Lung (tissue), 12 donors: Measurements from ENCODE around the gene PRDM16. TPM values are rescaled to one million over a fixed set of nuclear protein-coding genes. Genes with fewer than 3 reads are reported as not detected.
A peak's percentile ranks its signal among the peaks of the same experiment; 100 is the strongest.

Experiments
- ATAC-seq: fragments of 200-7000 bp; cut with Tn5 transposase; one replicate; pipeline ENCODE4 v1.9.1; 2020; ENCODE audit warnings: moderate number of reproducible peaks; ENCODE audit not compliant: insufficient read depth, low FRiP score
- DNase-seq, 3 donors: peaks; one replicate each; pipeline ENCODE4 v3.0.0-alpha.2; 2013 to 2017
- H3K27ac ChIP-seq, 2 donors: one replicate each; pipeline ENCODE4 v1.5.1; 2013; ENCODE audit warnings: mild to moderate bottlenecking in 2 of 2, moderate library complexity in 2 of 2, control low read depth in 1 of 2, inconsistent platforms in 1 of 2, low read depth in 1 of 2, low read length in 1 of 2
- H3K27me3 ChIP-seq, 3 donors: one replicate each; pipeline ENCODE4 v1.5.1; 2013; ENCODE audit warnings: low read length in 2 of 3; ENCODE audit not compliant: control insufficient read depth in 3 of 3, insufficient read depth in 3 of 3
- H3K36me3 ChIP-seq, 4 donors: one replicate each; pipeline ENCODE4 v1.5.1; 2013; ENCODE audit warnings: low read length in 4 of 4, mild to moderate bottlenecking in 1 of 4, moderate library complexity in 1 of 4; ENCODE audit not compliant: control insufficient read depth in 4 of 4, insufficient read depth in 4 of 4
- H3K4me1 ChIP-seq, 5 donors: one replicate each; pipeline ENCODE4 v1.5.1; 2013; ENCODE audit warnings: low read length in 5 of 5, mild to moderate bottlenecking in 2 of 5, moderate library complexity in 1 of 5; ENCODE audit not compliant: control insufficient read depth in 5 of 5, insufficient read depth in 5 of 5
- H3K4me3 ChIP-seq: one replicate; pipeline ENCODE4 v1.5.1; 2013; ENCODE audit warnings: mild to moderate bottlenecking, control low read depth, moderate library complexity
- H3K9ac ChIP-seq, 2 donors: one replicate each; pipeline ENCODE4 v1.5.1; 2013; ENCODE audit warnings: low read length in 2 of 2, control low read depth in 1 of 2; ENCODE audit not compliant: insufficient read depth in 1 of 2
- H3K9me3 ChIP-seq, 4 donors: one replicate each; pipeline ENCODE4 v1.5.1; 2013; ENCODE audit warnings: low read length in 3 of 4, mild to moderate bottlenecking in 1 of 4, moderate library complexity in 1 of 4; ENCODE audit not compliant: control insufficient read depth in 4 of 4, insufficient read depth in 3 of 4
- WGBS, 2 donors: extraction: QIAGEN DNeasy Blood & Tissue Kit; methylation state at CpG; one replicate each; pipeline ENCODE4 v1.1.7; 2013; 5-methylcytosine and 5-hydroxymethylcytosine counted together
- polyA plus RNA-seq, 2 donors: library from polyadenylated mRNA; stranded (reverse); fragments of 200-250 nt; gene quantifications; one replicate each; pipeline ENCODE4 v1.2.1, GENCODE V29; 2013
- total RNA-seq, 2 donors: library from RNA; depleted of rRNA in 1 of 2; stranded (reverse); fragments of >200 nt in 1 of 2; gene quantifications; one replicate each; pipeline ENCODE4 v1.2.1, GENCODE V29; 2014 to 2021
- TF ChIP-seq, protein P1 (sequence below): IDR thresholded peaks from 2 replicates; pipeline ENCODE4 v1.5.1; 2012; ENCODE audit warnings: mild to moderate bottlenecking; ENCODE audit errors: control extremely low read depth, extremely low read depth
- donor health status: control.
- donor health status: control.
- donor health status: Bipolar disorder and iron deficiency.
- donor health status: healthy.
- donor health status: DM: yes; HTN: yes; CAD: no.

PRDM16 gene
- total and polyA plus RNA-seq, 4 donors = 2.4 to 36.5 (median 13.1) TPM

DNA sequence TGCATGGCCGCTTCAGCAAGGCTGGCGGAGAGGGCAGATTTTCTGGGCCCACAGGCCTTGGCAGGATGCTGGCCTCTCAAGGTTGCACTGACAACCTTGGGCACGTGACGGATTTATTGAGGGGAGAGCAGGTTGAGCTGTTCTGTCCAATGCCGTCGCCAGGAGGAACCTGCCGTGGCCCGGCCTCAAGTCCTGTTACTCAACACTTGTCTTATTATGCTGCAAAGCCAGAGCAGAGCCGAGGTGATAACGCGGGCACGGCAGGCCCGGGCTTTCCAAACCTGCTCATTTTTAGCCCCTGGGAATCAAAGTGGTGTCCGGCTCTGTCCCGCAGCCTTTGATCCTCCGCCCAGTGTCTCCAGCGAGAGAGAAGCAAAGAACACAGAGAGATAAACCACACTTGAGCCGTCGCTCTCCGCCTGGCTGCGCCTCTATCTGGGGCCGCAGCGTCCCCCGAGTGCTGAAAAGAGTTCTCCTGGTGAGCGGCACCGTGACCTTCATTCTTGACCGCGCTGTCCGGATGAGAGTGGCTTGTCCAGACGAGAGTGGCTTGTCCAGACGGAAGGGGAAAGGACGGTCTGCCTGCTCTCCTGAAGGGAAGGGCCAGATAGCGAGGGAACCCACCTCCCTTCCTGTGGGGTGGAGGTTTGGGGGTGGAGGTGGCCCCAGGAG is 223.2 kb downstream of the PRDM16 start:
- 70 to 79% methylated on average over 33 of the region's 33 CpGs for WGBS, 2 donors
- Histone ChIP-seq H3K4me1 (peaks cover 0 to 26% (median 2%) of the 10 kb centered on the region in 5 donors), H3K27me3 (no peaks in the 10 kb centered on the region), H3K9ac (no peak overlapping the region), H3K4me3 (no peak overlapping the region), H3K9me3 (no peaks in the 10 kb centered on the region), H3K27ac (peak overlapping the region in 1 of 2 donors; percentile 64), H3K36me3 (no peaks in the 10 kb centered on the region)
- ATAC-seq (no peak), DNase-seq (peak; percentile 13 to 52 (median 27))
- TF ChIP-seq, protein P1, sequence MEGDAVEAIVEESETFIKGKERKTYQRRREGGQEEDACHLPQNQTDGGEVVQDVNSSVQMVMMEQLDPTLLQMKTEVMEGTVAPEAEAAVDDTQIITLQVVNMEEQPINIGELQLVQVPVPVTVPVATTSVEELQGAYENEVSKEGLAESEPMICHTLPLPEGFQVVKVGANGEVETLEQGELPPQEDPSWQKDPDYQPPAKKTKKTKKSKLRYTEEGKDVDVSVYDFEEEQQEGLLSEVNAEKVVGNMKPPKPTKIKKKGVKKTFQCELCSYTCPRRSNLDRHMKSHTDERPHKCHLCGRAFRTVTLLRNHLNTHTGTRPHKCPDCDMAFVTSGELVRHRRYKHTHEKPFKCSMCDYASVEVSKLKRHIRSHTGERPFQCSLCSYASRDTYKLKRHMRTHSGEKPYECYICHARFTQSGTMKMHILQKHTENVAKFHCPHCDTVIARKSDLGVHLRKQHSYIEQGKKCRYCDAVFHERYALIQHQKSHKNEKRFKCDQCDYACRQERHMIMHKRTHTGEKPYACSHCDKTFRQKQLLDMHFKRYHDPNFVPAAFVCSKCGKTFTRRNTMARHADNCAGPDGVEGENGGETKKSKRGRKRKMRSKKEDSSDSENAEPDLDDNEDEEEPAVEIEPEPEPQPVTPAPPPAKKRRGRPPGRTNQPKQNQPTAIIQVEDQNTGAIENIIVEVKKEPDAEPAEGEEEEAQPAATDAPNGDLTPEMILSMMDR = no peak

DNA sequence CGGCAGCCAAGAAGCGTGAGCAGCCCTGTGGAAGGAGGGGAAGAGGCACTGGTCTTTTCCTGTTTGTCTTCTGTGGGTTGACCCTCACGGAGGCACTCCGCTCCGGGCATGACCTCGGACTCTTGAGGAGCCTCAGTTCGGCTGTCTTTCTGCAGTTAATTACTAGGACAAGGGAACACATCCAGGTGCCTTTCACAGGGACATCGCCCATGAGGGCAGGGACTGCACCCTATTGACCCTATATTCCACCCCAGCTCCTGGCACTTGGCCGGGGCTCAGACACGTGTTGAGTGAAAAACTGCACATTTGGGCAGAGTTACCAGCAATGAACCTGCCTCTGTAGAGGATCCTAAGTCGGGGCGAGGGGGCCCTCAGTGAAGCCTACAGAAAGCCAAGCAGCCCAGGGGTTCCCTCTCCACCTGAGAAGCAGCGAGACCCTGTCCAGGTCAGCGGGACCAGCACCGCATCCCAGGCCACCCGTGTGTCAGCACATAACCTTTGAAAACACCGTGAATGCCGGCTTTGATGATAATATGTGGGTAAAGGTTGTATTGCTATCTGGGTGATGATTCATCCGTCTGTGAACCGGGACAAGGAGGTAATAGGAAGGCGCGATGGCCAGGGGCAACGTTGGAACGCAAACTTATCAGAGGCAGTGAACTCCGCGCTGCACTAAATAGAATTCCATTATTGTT is 224.0 kb downstream of the PRDM16 start:
- Histone ChIP-seq H3K27ac (peak overlapping the region in 1 of 2 donors; percentile 64), H3K9me3 (no peaks in the 10 kb centered on the region), H3K27me3 (no peaks in the 10 kb centered on the region), H3K4me3 (no peak overlapping the region), H3K9ac (no peak overlapping the region), H3K36me3 (no peaks in the 10 kb centered on the region), H3K4me1 (peaks cover 0 to 26% (median 2%) of the 10 kb centered on the region in 5 donors)
- TF ChIP-seq, protein P1 = no peak
- DNase-seq = no peak
- 84 to 92% methylated on average over 26 of the region's 26 CpGs for WGBS, 2 donors
- ATAC-seq = no peak

DNA sequence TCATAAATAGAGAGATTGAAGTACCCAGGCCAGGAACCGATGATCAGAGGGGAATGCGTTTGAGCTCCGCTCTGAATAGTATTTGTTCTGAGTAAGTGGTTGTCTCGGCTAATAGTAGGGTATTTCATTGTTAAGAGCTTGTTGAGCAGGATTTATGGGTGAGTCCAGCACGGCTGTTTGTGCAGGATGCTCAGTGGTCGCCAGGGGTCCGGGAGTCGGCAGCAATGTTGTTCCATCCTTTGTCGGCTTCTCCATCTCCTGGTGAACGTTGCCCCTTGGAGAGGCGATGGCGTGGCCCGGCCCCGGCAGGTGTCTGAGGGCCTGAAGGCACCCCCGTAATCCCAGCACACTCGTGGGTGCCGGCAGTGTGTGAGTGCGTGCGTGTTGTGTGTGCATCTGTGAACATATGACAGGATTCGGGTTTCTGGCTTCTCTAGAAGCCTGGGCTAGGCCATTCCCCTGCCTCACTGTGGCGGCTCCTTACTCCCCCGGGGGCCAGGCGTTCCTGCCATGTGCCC is 224.6 kb downstream of the PRDM16 start:
- Histone ChIP-seq H3K4me1 (peaks cover 0 to 26% (median 2%) of the 10 kb centered on the region in 5 donors), H3K27me3 (no peaks in the 10 kb centered on the region), H3K4me3 (no peak overlapping the region), H3K9me3 (no peaks in the 10 kb centered on the region), H3K9ac (no peak overlapping the region), H3K36me3 (no peaks in the 10 kb centered on the region), H3K27ac (no peak overlapping the region)
- ATAC-seq (no peak), DNase-seq (peak in 1 of 3 donors; percentile 18)
- 83 to 91% methylated on average over 23 of the region's 23 CpGs for WGBS, 2 donors
- TF ChIP-seq, protein P1 = no peak
